Gastrocnemius medialis (tissue), 4 donors: ENCODE measurements around the gene DOCK3.

Experiments
- CTCF ChIP-seq, 5 experiments: fragments of 450-650 bp in 3 of 5; fragments of 200-600 bp in 2 of 5; sonication (generic) in 2 of 5; IDR thresholded peaks in 4 of 5; conservative IDR thresholded peaks in 1 of 5; 1 replicate in 4 of 5; 2 replicates in 1 of 5; pipeline ENCODE4 v1.5.1; 2016 to 2019; ENCODE audit warnings: antibody characterized with exemption in 5 of 5, mild to moderate bottlenecking in 3 of 5, moderate library complexity in 3 of 5
- POLR2A ChIP-seq, 2 donors: fragments of 450-650 bp; IDR thresholded peaks; one replicate each; pipeline ENCODE4 v1.6.1; 2017; ENCODE audit warnings: antibody characterized with exemption in 2 of 2, mild to moderate bottlenecking in 2 of 2, moderate library complexity in 2 of 2

- TF ChIP-seq CTCF (IDR thresholded peaks at IDR 0.05 in 4 of 5, conservative IDR thresholded peaks at IDR 0.05 in 1 of 5) (no peak), POLR2A (IDR thresholded peaks at IDR 0.05) (no peak)
Observed at GRCh38 chr3:51191768-51192167, 517.0 kb downstream of the DOCK3 start.
